CD14-positive monocyte (primary cell): Measurements from ENCODE around the gene PPFIBP1. TPM values are rescaled to one million over a fixed set of nuclear protein-coding genes. Genes with fewer than 3 reads are reported as not detected.

ENCODE experiments used
- DNase-seq, 3 donors: peaks; one replicate each; pipeline ENCODE4 v3.0.0-alpha.2; 2011 to 2022
- H2AFZ ChIP-seq: 2 replicates; pipeline ENCODE4 v1.6.0; 2012; ENCODE audit warnings: mild to moderate bottlenecking, low read depth, low read length, inconsistent platforms; ENCODE audit not compliant: insufficient read depth, poor library complexity, severe bottlenecking
- H3K27ac ChIP-seq, 2 donors: 1 replicate in 1 of 2; 2 replicates in 1 of 2; pipeline ENCODE4 v1.5.1; 2012 to 2013; ENCODE audit warnings: low read length in 2 of 2, control low read depth in 1 of 2, inconsistent platforms in 1 of 2, low read depth in 1 of 2, mild to moderate bottlenecking in 1 of 2
- H3K27me3 ChIP-seq, 2 donors: one replicate each; pipeline versions ENCODE4 v1.6.0 to v1.6.1; 2011 to 2013; ENCODE audit warnings: low read length in 2 of 2; ENCODE audit not compliant: control insufficient read depth in 2 of 2, insufficient read depth in 2 of 2
- H3K36me3 ChIP-seq, 2 donors: replicated peaks in 1 of 2; 1 replicate in 1 of 2; 2 replicates in 1 of 2; pipeline versions ENCODE4 v1.5.1 to v1.6.1; 2012 to 2013; ENCODE audit warnings: low read length in 2 of 2, control low read depth in 1 of 2, inconsistent platforms in 1 of 2, mild to moderate bottlenecking in 1 of 2; ENCODE audit not compliant: insufficient read depth in 2 of 2, control insufficient read depth in 1 of 2
- H3K4me1 ChIP-seq, 2 donors: 1 replicate in 1 of 2; 2 replicates in 1 of 2; pipeline versions ENCODE4 v1.5.1 to v1.6.1; 2012 to 2013; ENCODE audit warnings: low read length in 2 of 2, control low read depth in 1 of 2, inconsistent platforms in 1 of 2, mild to moderate bottlenecking in 1 of 2, moderate library complexity in 1 of 2; ENCODE audit not compliant: insufficient read depth in 2 of 2, control insufficient read depth in 1 of 2
- H3K4me2 ChIP-seq: replicated peaks from 2 replicates; pipeline ENCODE3; 2012; ENCODE audit warnings: low read length, moderate library complexity, mild to moderate bottlenecking; ENCODE audit not compliant: poor library complexity, severe bottlenecking; ENCODE audit errors: extremely low read depth
- H3K4me3 ChIP-seq, 3 experiments: fragments of 200-600 bp in 1 of 3; sonication (generic) in 1 of 3; replicated peaks in 1 of 3; 1 replicate in 2 of 3; 2 replicates in 1 of 3; pipeline ENCODE4 v1.5.1; 2011 to 2013; ENCODE audit warnings: low read length in 3 of 3, mild to moderate bottlenecking in 3 of 3, control low read depth in 2 of 3, low read depth in 2 of 3, inconsistent platforms in 1 of 3, moderate library complexity in 1 of 3
- H3K79me2 ChIP-seq: 2 replicates; pipeline ENCODE4 v1.6.0; 2012; ENCODE audit warnings: mild to moderate bottlenecking, control low read depth, inconsistent platforms, low read length, moderate library complexity; ENCODE audit not compliant: insufficient read depth
- H3K9ac ChIP-seq: 2 replicates; pipeline ENCODE4 v1.6.0; 2017; ENCODE audit warnings: low read length, mild to moderate bottlenecking; ENCODE audit not compliant: insufficient read depth, poor library complexity, severe bottlenecking
- H3K9me3 ChIP-seq, 2 donors: replicated peaks in 1 of 2; 1 replicate in 1 of 2; 2 replicates in 1 of 2; pipeline versions ENCODE4 v1.5.1 to v1.6.1; 2012 to 2013; ENCODE audit warnings: low read length in 2 of 2, control low read depth in 1 of 2; ENCODE audit not compliant: control insufficient read depth in 1 of 2, insufficient read depth in 1 of 2
- H4K20me1 ChIP-seq: 2 replicates; pipeline ENCODE4 v1.6.0; 2012; ENCODE audit warnings: mild to moderate bottlenecking, low read length, control low read depth, moderate library complexity; ENCODE audit not compliant: insufficient read depth
- H3K27ac Mint-ChIP-seq, 7 donors: one replicate each; pipeline ENCODE4 v1.8.0; 2020; ENCODE audit warnings: mild to moderate bottlenecking in 7 of 7, mixed read lengths in 7 of 7, moderate library complexity in 6 of 7, inconsistent platforms in 2 of 7
- H3K27me3 Mint-ChIP-seq, 3 donors: one replicate each; pipeline ENCODE4 v1.8.0; 2021 to 2022; ENCODE audit warnings: low read depth in 3 of 3, mild to moderate bottlenecking in 3 of 3, mixed read lengths in 3 of 3, moderate library complexity in 3 of 3, inconsistent platforms in 1 of 3
- H3K36me3 Mint-ChIP-seq, 2 donors: one replicate each; pipeline ENCODE4 v1.8.0; 2020; ENCODE audit warnings: mixed read lengths in 2 of 2, inconsistent platforms in 1 of 2, mild to moderate bottlenecking in 1 of 2
- H3K4me1 Mint-ChIP-seq: one replicate; pipeline ENCODE4 v1.8.0; 2020; ENCODE audit warnings: mild to moderate bottlenecking, mixed read lengths
- H3K4me3 Mint-ChIP-seq, 2 donors: one replicate each; pipeline ENCODE4 v1.8.0; 2020; ENCODE audit warnings: mild to moderate bottlenecking in 2 of 2, mixed read lengths in 2 of 2, moderate library complexity in 1 of 2
- H3K9me3 Mint-ChIP-seq, 7 donors: one replicate each; pipeline ENCODE4 v1.8.0; 2020 to 2022; ENCODE audit warnings: mixed read lengths in 7 of 7, mild to moderate bottlenecking in 6 of 7, moderate library complexity in 6 of 7, inconsistent platforms in 2 of 7
- CTCF ChIP-seq: fragments of 200-600 bp; IDR thresholded peaks from one replicate; pipeline ENCODE4 v1.8.0; 2022; ENCODE audit warnings: antibody characterized with exemption, mild to moderate bottlenecking
- WGBS: methylation state at CpG from one replicate; pipeline ENCODE4 v1.1.5; 2013; ENCODE audit warnings: missing lambda C conversion rate; ENCODE audit not compliant: insufficient coverage; 5-methylcytosine and 5-hydroxymethylcytosine counted together
- intact Hi-C, 2 donors: fragments of 100-400 bp; cut with micrococcal nuclease; formaldehyde crosslinking; loops; one replicate each; pipeline versions ENCODE4 v1.15.0 to v1.15.1; 2023
- polyA plus RNA-seq, 3 donors: library from polyadenylated mRNA; depleted of rRNA in 1 of 3; unstranded in 2 of 3; stranded (reverse) in 1 of 3; fragments of 300-500 nt in 2 of 3; fragments of >200 nt in 1 of 3; fragmentation: Illumina TruSeq in 2 of 3; gene quantifications; 1 replicate in 2 of 3; 2 replicates in 1 of 3; pipeline ENCODE4 v1.2.3, GENCODE V29; 2012 to 2021

PPFIBP1 gene
- polyA plus RNA-seq, 3 donors: 0.25 to 0.79 (median 0.53) TPM

GRCh38 chr12:27608890-27609289 is 84.9 kb downstream of the PPFIBP1 start:
- peaks cover 3 to 9% (median 6%) of the 10 kb centered on the region in 7 donors for H3K9me3 Mint-ChIP-seq
- peaks cover 5 to 10% of the 10 kb centered on the region in 2 donors for H3K9me3 ChIP-seq
- 96% methylated on average over 5 of the region's 8 CpGs for WGBS
- DNase-seq: no peak
- no peak overlapping the region for H3K4me3 Mint-ChIP-seq
- no peak overlapping the region for H2AFZ ChIP-seq
- intact Hi-C loops: no loop called here
- H3K4me1 Mint-ChIP-seq: no peaks in the 10 kb centered on the region
- no peaks in the 10 kb centered on the region for H4K20me1 ChIP-seq
- no peak overlapping the region for H3K9ac ChIP-seq
- H3K27ac ChIP-seq: no peak overlapping the region
- no peaks in the 10 kb centered on the region for H3K36me3 Mint-ChIP-seq
- H3K4me3 ChIP-seq: no peak overlapping the region
- peaks cover 0 to 2% (median 0%) of the 10 kb centered on the region in 3 donors for H3K27me3 Mint-ChIP-seq
- H3K36me3 ChIP-seq: no peaks in the 10 kb centered on the region
- H3K4me1 ChIP-seq: no peaks in the 10 kb centered on the region
- H3K27me3 ChIP-seq: no peaks in the 10 kb centered on the region
- no peaks in the 10 kb centered on the region for H3K79me2 ChIP-seq
- H3K4me2 ChIP-seq: no peak overlapping the region
- no peak for TF ChIP-seq CTCF
- no peak overlapping the region for H3K27ac Mint-ChIP-seq

GRCh38 chr12:27610374-27610773 is 86.4 kb downstream of the PPFIBP1 start:
- Histone ChIP-seq H2AFZ (no peak overlapping the region), H3K79me2 (no peaks in the 10 kb centered on the region), H3K9ac (no peak overlapping the region), H3K4me2 (no peak overlapping the region), H3K9me3 (no peaks in the 10 kb centered on the region), H4K20me1 (no peaks in the 10 kb centered on the region), H3K36me3 (no peaks in the 10 kb centered on the region), H3K27ac (no peak overlapping the region), H3K4me3 (no peak overlapping the region), H3K27me3 (no peaks in the 10 kb centered on the region), H3K4me1 (no peaks in the 10 kb centered on the region)
- H3K27me3 Mint-ChIP-seq: peaks cover 0 to 2% (median 0%) of the 10 kb centered on the region in 3 donors
- no peaks in the 10 kb centered on the region for H3K4me1 Mint-ChIP-seq
- no peaks in the 10 kb centered on the region for H3K36me3 Mint-ChIP-seq
- intact Hi-C loops: no loop called here
- WGBS: 100% methylated on average over 1 of the region's 2 CpGs
- no peak for DNase-seq
- TF ChIP-seq CTCF: no peak
- no peak overlapping the region for H3K27ac Mint-ChIP-seq
- no peak overlapping the region for H3K4me3 Mint-ChIP-seq
- H3K9me3 Mint-ChIP-seq: peaks cover 0 to 2% (median 0%) of the 10 kb centered on the region in 7 donors
